GM18909 (cell line): ENCODE results near the gene TGFB2.
"Not testable (repeated sequence)": the region's sequence is repeated elsewhere in the genome, so short reads cannot be mapped to it uniquely, and the experiment has no call there.

Source experiments
- ATAC-seq: cut with Tn5 transposase; IDR thresholded peaks from one replicate; pipeline ENCODE4 v1.9.1; 2021; ENCODE audit warnings: mild to moderate bottlenecking; ENCODE audit not compliant: unreplicated experiment, poor library complexity

The TGFB2 gene

GRCh38 chr1:218344814-218345672 is at the start of gene TGFB2:
TSS of gene TGFB2 (plus strand) at chr1:218345336. CDS start at chr1:218346702, 1,366 bp downstream.
- peak; percentile 38 for ATAC-seq

DNA sequence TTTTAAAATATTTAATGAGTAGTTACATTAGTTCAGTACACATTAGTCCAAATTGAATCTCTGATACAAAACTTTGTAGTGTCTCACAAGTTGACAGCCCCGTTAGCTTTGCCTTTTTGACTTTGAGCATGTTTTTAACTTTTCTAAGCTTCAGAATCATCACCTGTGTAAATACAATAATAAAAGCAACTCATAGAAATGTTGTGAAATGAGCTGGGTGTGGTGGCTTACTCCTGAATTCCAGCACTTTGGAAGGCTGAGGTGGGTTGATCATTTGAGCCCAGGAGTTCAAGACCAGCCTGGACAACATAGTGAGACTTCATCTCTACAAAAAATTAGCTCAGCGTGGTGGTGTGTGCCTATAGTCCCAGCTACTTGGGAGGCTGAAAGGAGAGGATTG is 49.0 kb upstream of the TGFB2 start:
- ATAC-seq, result no peak

DNA sequence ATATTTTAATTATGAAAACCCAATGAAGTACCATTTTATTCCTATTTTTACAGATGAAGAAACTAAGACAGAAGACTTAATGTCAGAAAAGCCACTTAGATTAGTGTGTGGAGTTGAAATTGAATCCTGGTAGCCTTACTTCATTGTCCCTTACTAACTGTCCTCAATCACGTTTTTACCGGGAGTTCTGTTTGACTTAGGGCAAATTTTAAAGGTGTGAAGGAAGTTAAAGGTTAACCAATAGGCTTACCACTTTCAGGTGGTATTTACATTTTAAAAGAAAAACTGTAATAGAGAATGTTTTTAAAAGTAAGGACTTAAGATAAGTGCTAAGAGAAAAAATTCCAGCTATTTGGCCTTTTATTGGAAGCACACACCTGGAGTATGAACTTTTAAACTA is 47.7 kb upstream of the TGFB2 start:
- no peak for ATAC-seq

DNA sequence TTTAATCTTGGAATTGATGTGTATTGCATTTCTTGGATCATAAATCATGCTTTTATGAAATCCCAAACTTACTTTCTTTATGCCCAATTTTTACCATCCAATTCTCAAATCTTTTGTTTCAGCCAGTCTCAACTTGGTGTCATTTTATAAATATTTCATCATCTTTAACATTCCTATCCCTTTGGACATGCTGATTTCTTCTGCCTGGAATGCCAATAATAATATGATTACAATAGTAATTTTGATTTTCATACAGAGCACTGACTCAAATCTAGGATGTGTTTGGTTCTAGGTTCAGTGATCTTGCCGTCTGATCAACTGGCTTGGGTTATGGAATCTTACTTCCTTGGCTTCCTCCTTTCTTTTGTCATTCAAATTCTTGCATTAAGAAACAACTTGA is 47.3 kb upstream of the TGFB2 start:
- ATAC-seq, result no peak

DNA sequence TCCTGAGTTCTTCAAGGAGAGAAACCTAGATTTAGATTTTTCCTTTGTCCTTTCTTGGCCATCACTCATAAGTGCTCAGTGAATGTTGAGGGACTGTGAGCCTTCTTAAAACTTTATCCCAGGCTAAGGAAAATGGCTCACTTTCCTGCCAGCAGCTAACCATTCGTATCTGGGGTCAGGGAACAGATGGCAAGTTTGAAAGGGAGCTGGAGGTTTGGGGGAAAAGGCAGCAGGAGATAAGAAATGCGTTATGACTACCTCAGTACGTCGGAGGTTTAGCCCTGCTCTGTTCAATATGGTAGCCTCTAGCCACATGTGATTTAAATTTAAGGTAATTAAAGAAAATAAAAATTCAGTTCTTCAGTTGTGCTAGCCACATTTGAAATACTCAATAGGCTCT is 46.7 kb upstream of the TGFB2 start:
- no peak for ATAC-seq

- ATAC-seq, result peak; percentile 65
Observed at GRCh38 chr1:218299416-218299815, 45.7 kb upstream of the TGFB2 start.

DNA sequence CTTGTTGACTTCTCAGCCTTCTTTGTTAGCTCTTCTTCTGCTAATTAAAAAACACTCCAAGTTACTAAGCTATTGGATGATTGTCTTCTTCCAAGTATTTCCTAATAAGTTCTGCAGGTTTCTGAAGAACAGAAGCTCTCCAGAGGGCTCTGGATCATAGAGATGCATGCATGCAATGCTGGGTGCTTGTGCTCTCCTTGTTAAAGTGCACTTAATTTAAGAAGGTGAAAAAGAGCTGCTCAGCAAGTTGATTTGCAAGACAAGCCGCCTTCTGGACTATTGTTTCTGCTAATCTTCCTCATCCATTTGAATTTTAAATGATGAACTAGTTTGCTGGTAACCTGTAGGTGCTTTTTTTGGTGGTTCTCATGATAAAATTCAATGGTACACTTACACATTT is 43.9 kb upstream of the TGFB2 start:
- ATAC-seq, result no peak

- no peak for ATAC-seq
Observed at GRCh38 chr1:218302155-218302554, 43.0 kb upstream of the TGFB2 start.

- ATAC-seq, result no peak
Observed at GRCh38 chr1:218303176-218303879, 41.8 kb upstream of the TGFB2 start.

DNA sequence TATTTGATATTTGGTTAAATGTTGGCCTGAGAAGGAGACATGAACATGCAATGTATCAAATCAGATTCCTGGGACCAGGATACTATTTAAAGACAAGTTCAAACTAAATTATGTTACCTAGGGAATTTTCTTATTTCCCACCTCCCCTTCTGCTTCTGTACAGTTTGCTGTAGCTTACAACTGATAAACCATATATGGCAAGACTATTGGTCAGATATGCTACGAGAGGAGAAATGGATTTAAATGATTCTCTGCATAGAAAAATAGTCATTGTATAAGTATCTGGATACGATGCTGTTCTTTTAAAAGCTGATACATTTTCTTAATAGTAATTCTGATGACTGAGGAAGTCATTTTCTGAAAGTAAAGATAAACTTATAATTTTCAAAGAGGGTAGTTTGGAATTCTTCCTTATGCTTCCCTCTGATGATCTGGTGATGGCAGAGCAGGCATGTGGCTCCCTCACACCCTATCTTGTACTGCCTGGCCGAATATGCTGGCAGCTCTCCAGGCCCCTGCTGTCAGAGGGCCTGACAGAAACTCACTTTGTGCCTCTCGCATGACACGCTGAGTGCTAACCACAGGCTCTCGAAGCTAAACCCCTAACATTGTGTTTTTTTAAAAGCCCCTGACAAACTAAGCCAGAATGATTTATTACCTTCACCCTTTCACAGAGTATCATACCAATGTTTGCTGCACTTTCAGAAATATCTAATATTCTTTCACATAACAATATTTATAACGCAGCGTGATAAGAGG is 40.7 kb upstream of the TGFB2 start:
- ATAC-seq, result peak; percentile 87

- no peak for ATAC-seq
Observed at GRCh38 chr1:218305472-218306064, 39.6 kb upstream of the TGFB2 start.

DNA sequence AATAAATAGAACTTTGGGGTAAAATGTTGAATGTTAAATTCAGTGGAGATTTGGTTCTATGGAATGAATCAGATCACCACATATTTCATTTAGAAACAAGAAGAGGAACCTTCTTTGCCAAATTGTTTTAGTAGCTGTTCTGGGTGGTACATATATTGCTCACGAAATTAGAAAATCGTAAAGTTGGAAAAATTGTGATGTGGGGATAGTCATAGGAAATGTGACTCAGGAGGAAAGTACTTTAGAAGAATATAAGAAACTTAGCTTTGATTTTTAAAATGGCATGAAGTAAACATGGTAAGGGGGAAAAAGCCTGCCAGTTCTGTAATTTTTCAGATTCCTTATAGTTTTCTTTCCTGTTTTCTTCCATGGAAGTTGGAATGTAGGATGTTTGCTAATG is 32.6 kb upstream of the TGFB2 start:
- ATAC-seq, result no peak

DNA sequence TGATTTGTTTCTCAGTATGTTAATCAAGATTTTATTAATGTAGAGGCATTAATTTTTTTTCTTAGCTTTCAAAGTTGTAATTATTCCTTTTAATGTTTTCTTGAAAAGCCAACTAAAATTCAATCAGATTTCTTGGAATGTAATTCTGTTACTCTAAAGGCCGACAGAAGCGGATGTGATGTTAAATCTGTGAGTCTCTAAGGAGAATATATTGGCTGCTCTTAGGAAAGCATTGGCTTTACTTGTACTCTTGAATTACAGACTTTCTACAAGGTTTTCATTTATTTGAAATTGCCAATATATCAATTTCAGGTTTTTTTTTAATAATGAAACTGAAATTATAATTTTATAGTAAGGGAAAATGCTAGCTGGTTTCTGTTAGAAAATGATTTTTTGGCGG is 30.8 kb upstream of the TGFB2 start:
- ATAC-seq, result no peak

DNA sequence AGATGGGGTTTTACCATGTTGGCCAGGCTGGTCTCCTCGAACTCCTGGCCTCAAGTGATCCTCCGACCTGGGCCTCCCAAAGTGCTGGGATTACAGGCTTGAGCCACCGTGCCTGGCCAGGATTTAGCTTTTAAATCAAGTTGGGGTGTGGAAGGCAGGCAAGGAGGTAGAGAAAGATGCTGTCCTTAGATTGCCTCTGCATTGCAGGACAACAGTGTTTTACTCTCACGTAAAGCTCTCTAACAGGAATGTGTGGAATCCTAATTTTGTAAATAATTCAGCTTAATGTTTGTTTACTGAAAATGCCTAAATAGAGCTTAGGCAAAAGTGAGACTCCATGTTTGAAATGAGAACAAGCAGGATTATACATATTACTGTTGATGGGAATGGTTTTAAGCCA is 29.5 kb upstream of the TGFB2 start:
- ATAC-seq, result no peak

DNA sequence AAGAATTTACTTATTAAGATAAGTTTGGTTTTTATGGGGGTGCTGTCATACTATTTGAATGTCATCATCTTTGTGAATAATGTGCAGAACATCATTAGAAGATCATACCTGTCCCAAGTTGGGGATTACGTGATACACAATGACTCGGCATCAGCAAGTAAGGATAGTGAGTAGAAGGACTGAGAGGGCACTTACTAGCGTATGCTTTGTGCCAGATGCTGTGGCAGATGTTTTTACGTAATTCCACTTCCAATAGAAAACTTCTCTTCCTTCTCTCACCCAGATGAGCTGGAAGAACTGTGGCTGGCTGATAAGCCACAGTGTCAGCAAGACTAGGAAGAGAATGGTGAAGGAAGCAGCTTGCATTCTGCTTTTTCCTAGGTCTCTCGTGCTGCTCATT is 28.1 kb upstream of the TGFB2 start:
- no peak for ATAC-seq

GRCh38 chr1:218320182-218320581 is 25.0 kb upstream of the TGFB2 start:
- ATAC-seq, result not testable (repeated sequence)

DNA sequence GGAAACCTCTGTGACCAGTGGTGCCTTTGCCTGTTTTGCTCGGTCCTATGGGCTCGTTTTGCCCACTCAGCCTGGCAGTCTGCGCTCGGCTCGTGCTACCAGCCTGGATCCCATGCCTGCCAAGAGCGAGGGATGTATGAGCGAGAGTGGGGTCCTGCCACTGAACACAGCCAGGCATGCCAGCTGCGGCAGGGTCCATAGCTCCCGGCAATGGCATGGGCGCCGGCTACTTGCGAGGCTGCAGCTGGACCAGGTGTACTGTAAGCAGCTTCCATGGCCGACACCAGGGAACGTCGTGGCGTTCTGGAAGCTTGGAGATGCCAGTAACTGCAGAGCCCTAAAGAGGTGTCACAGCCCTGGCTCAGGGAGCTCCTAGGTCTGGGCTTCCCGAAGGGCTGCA is 22.4 kb upstream of the TGFB2 start:
- no peak for ATAC-seq

GRCh38 chr1:218323568-218324225 is 21.4 kb upstream of the TGFB2 start:
- no peak for ATAC-seq

GRCh38 chr1:218324226-218324580 is 20.9 kb upstream of the TGFB2 start:
- no peak for ATAC-seq

DNA sequence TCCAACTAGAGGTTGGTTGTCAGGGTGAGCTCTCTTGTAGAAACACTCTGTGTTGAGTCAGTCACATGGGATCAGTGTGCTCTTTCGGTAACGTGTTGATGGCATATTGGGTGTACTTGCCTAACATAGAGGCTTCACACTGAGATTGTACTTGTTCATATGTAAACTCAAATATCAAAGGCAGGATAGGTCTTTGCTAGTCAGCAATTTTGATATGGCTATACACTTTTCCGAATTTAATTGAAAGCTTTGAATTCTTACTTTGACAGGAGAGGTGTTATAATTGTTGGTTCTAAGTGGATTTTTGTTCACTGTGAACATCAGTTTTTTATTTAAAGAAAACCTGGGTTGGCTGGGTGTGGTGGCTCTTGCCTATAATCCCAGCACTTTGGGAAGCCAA is 16.4 kb upstream of the TGFB2 start:
- ATAC-seq, result no peak
